ENCODE data around the gene HSPA1A.
"Not testable (repeated sequence)": the region's sequence is repeated elsewhere in the genome, so short reads cannot be mapped to it uniquely, and the experiment has no call there.

The HSPA1A gene

GRCh38 chr6:31799781-31800180 is 15.6 kb upstream of the HSPA1A start:
- DNase-seq (ENCODE audit: low read depth): no peak
- no peak for TF ChIP-seq POLR2A (IDR thresholded peaks at IDR 0.05; ENCODE audit: extremely low read depth, insufficient read length)
- no peak for TF ChIP-seq MYC (IDR thresholded peaks at IDR 0.05; ENCODE audit: low read depth, low read length)
- no peak for TF ChIP-seq MAX (IDR thresholded peaks at IDR 0.05; ENCODE audit: low read depth, low read length)
- no peak for TF ChIP-seq CTCF (IDR thresholded peaks at IDR 0.05; ENCODE audit: low read depth, low read length)
- no peak overlapping the region for H3K4me3 ChIP-seq (ENCODE audit: low read depth, low read length)

- not testable (repeated sequence) for DNase-seq (ENCODE audit: low read depth); H3K4me3 ChIP-seq (ENCODE audit: low read depth, low read length)
Measured at GRCh38 chr6:31801031-31801927, 14.1 kb upstream of the HSPA1A start.

DNA sequence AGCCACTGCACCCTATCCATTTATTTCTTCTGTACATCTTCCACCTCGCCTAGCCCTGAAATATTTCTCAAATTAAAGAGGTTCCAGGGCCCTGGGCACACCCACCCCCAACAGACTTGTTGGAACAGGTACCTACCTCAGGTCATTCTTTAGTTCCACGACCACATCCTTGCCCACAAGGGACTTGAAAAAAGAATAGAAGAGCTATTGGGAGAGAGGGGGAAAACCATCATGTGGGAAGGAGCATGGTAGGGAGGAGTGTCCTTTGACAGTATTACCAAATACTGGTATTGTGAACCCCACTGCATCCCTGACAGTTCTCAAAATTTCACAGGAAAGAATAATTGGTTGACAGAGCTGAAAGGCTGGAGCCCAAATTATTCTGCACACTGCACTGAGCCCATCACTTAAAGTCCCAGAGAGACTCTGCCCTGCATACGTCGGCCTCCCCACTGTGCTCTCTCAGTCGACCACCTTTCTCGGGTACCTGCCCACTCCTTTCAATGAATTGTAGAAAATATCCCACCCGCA is 9.3 kb upstream of the HSPA1A start:
- no peak for TF ChIP-seq MAX (IDR thresholded peaks at IDR 0.05; ENCODE audit: low read depth, low read length)
- no peak for TF ChIP-seq POLR2A (IDR thresholded peaks at IDR 0.05; ENCODE audit: extremely low read depth, insufficient read length)
- DNase-seq (ENCODE audit: low read depth): no peak
- H3K4me3 ChIP-seq (ENCODE audit: low read depth, low read length): peak overlapping the region; percentile 88

- peak; percentile 97 for DNase-seq (ENCODE audit: low read depth)
Measured at GRCh38 chr6:31806470-31807272, 8.7 kb upstream of the HSPA1A start, which contains the start of gene LSM2. TSS of gene LSM2 (minus strand) at chr6:31806966. CDS start at chr6:31806757, 209 bp downstream.

GRCh38 chr6:31808599-31808998 is 6.7 kb upstream of the HSPA1A start:
- H3K4me3 ChIP-seq (ENCODE audit: low read depth, low read length): not testable (repeated sequence)

More at GRCh38 chr6:31806470-31807272, 8.7 kb upstream of the HSPA1A start, which contains the start of gene LSM2:
- peak within 1 kb of the TSS; percentile 88 for H3K4me3 ChIP-seq (ENCODE audit: low read depth, low read length)
- TF ChIP-seq MYC (IDR thresholded peaks at IDR 0.05; ENCODE audit: low read depth, low read length): peak; percentile 82
- peak; percentile 78 for TF ChIP-seq MAX (IDR thresholded peaks at IDR 0.05; ENCODE audit: low read depth, low read length)
- TF ChIP-seq POLR2A (IDR thresholded peaks at IDR 0.05; ENCODE audit: extremely low read depth, insufficient read length): peak; percentile 92
- peak; percentile 24 for TF ChIP-seq CTCF (IDR thresholded peaks at IDR 0.05; ENCODE audit: low read depth, low read length)

GRCh38 chr6:31811645-31812044 is 3.7 kb upstream of the HSPA1A start:
- H3K4me3 ChIP-seq (ENCODE audit: low read depth, low read length): no peak overlapping the region
- no peak for DNase-seq (ENCODE audit: low read depth)
- TF ChIP-seq POLR2A (IDR thresholded peaks at IDR 0.05; ENCODE audit: extremely low read depth, insufficient read length) (no peak), MAX (IDR thresholded peaks at IDR 0.05; ENCODE audit: low read depth, low read length) (no peak), CTCF (IDR thresholded peaks at IDR 0.05; ENCODE audit: low read depth, low read length) (no peak)

More at GRCh38 chr6:31808599-31808998, 6.7 kb upstream of the HSPA1A start:
- not testable (repeated sequence) for DNase-seq (ENCODE audit: low read depth)

- no peak for DNase-seq (ENCODE audit: low read depth)
- TF ChIP-seq CTCF (IDR thresholded peaks at IDR 0.05; ENCODE audit: low read depth, low read length) (no peak), MYC (IDR thresholded peaks at IDR 0.05; ENCODE audit: low read depth, low read length) (no peak), MAX (IDR thresholded peaks at IDR 0.05; ENCODE audit: low read depth, low read length) (no peak), POLR2A (IDR thresholded peaks at IDR 0.05; ENCODE audit: extremely low read depth, insufficient read length) (no peak)
- H3K4me3 ChIP-seq (ENCODE audit: low read depth, low read length): no peak overlapping the region
Measured at GRCh38 chr6:31813465-31813849, 1.9 kb upstream of the HSPA1A start.
